GM19043 (cell line): Measurements from ENCODE around the gene PCDHGA8.
"Not testable (repeated sequence)": the region's sequence is repeated elsewhere in the genome, so short reads cannot be mapped to it uniquely, and the experiment has no call there.

Experiments used
- ATAC-seq: cut with Tn5 transposase; IDR thresholded peaks from one replicate; pipeline ENCODE4 v1.9.1; 2021; ENCODE audit warnings: low read depth; ENCODE audit not compliant: unreplicated experiment

The PCDHGA8 gene

GRCh38 chr5:141430332-141431113, 38.1 kb downstream of the PCDHGA8 start, which contains the start of gene PCDHGA12:
Gene PCDHGA12 (plus strand): TSS chr5:141430507. CDS start chr5:141430760, 253 bp downstream.
- peak; percentile 76 for ATAC-seq

- no peak for ATAC-seq
Observed at GRCh38 chr5:141431286-141431685, 38.9 kb downstream of the PCDHGA8 start.

- ATAC-seq, result not testable (repeated sequence)
Observed at GRCh38 chr5:141432308-141432707, 39.9 kb downstream of the PCDHGA8 start.

- not testable (repeated sequence) for ATAC-seq
Observed at GRCh38 chr5:141432726-141433125, 40.3 kb downstream of the PCDHGA8 start.

GRCh38 chr5:141434006-141434405, 41.6 kb downstream of the PCDHGA8 start:
- no peak for ATAC-seq

- no peak for ATAC-seq
Observed at GRCh38 chr5:141437221-141437620, 44.8 kb downstream of the PCDHGA8 start.

- no peak for ATAC-seq
Observed at GRCh38 chr5:141439411-141440141, 47.1 kb downstream of the PCDHGA8 start.

GRCh38 chr5:141440341-141440740, 47.9 kb downstream of the PCDHGA8 start:
- ATAC-seq, result no peak

GRCh38 chr5:141441571-141442170, 49.2 kb downstream of the PCDHGA8 start:
- no peak for ATAC-seq
